ENCODE measurements around the gene MEGF6. TPM values are rescaled to one million over a fixed set of nuclear protein-coding genes. Genes with fewer than 3 reads are reported as not detected.

The MEGF6 gene
- total RNA-seq, 1 experiment from 2014 or later: 8.1 TPM

GRCh38 chr1:3520419-3521378 is 90.6 kb downstream of the MEGF6 start:
- DNase-seq (ENCODE audit: low spot score): no peak
- in situ Hi-C loops (cut with HindIII; ENCODE audit: low sequenced_read_pairs): no loop called here

- no peak for DNase-seq (ENCODE audit: low spot score)
- in situ Hi-C loops (cut with HindIII; ENCODE audit: low sequenced_read_pairs): no loop called here
These were observed 91.9 kb downstream of the MEGF6 start for GRCh38 chr1:3519301-3519885.

- in situ Hi-C loops (cut with HindIII; ENCODE audit: low sequenced_read_pairs): no loop called here
- no peak for DNase-seq (ENCODE audit: low spot score)
These were observed 92.6 kb downstream of the MEGF6 start for GRCh38 chr1:3518756-3519155.

GRCh38 chr1:3518256-3518655 is 93.1 kb downstream of the MEGF6 start:
- in situ Hi-C loops (cut with HindIII; ENCODE audit: low sequenced_read_pairs): no loop called here
- DNase-seq (ENCODE audit: low spot score): no peak

- no peak for DNase-seq (ENCODE audit: low spot score)
- in situ Hi-C loops (cut with HindIII; ENCODE audit: low sequenced_read_pairs): no loop called here
These were observed 94.2 kb downstream of the MEGF6 start for GRCh38 chr1:3516911-3517675.

- DNase-seq (ENCODE audit: low spot score): no peak
- in situ Hi-C loops (cut with HindIII; ENCODE audit: low sequenced_read_pairs): no loop called here
These were observed 94.8 kb downstream of the MEGF6 start for GRCh38 chr1:3516481-3516869.

GRCh38 chr1:3515774-3516480 is 95.4 kb downstream of the MEGF6 start:
- in situ Hi-C loops (cut with HindIII; ENCODE audit: low sequenced_read_pairs): no loop called here
- no peak for DNase-seq (ENCODE audit: low spot score)

GRCh38 chr1:3515272-3515671 is 96.0 kb downstream of the MEGF6 start:
- no peak for DNase-seq (ENCODE audit: low spot score)
- in situ Hi-C loops (cut with HindIII; ENCODE audit: low sequenced_read_pairs): no loop called here

- no peak for DNase-seq (ENCODE audit: low spot score)
- in situ Hi-C loops (cut with HindIII; ENCODE audit: low sequenced_read_pairs): no loop called here
These were observed 96.9 kb downstream of the MEGF6 start for GRCh38 chr1:3514404-3514803.

- in situ Hi-C loops (cut with HindIII; ENCODE audit: low sequenced_read_pairs): no loop called here
- DNase-seq (ENCODE audit: low spot score): no peak
These were observed 99.5 kb downstream of the MEGF6 start for GRCh38 chr1:3511856-3512255.

- no peak for DNase-seq (ENCODE audit: low spot score)
- in situ Hi-C loops (cut with HindIII; ENCODE audit: low sequenced_read_pairs): no loop called here
These were observed 100.0 kb downstream of the MEGF6 start for GRCh38 chr1:3511306-3511705.

- DNase-seq (ENCODE audit: low spot score): no peak
- in situ Hi-C loops (cut with HindIII; ENCODE audit: low sequenced_read_pairs): no loop called here
These were observed 100.4 kb downstream of the MEGF6 start for GRCh38 chr1:3510956-3511250.

GRCh38 chr1:3510136-3510955 is 101.0 kb downstream of the MEGF6 start:
- no peak for DNase-seq (ENCODE audit: low spot score)
- in situ Hi-C loops (cut with HindIII; ENCODE audit: low sequenced_read_pairs): no loop called here

- in situ Hi-C loops (cut with HindIII; ENCODE audit: low sequenced_read_pairs): no loop called here
These were observed 101.6 kb downstream of the MEGF6 start for GRCh38 chr1:3509721-3510120.

GRCh38 chr1:3508757-3509415 is 102.4 kb downstream of the MEGF6 start:
- DNase-seq (ENCODE audit: low spot score): no peak
- in situ Hi-C loops (cut with HindIII; ENCODE audit: low sequenced_read_pairs): no loop called here

More at GRCh38 chr1:3509721-3510120, 101.6 kb downstream of the MEGF6 start:
- no peak for DNase-seq (ENCODE audit: low spot score)

- in situ Hi-C loops (cut with HindIII; ENCODE audit: low sequenced_read_pairs): no loop called here
- DNase-seq (ENCODE audit: low spot score): no peak
These were observed 103.6 kb downstream of the MEGF6 start for GRCh38 chr1:3507636-3508275.

GRCh38 chr1:3506943-3507342 is 104.4 kb downstream of the MEGF6 start:
- in situ Hi-C loops (cut with HindIII; ENCODE audit: low sequenced_read_pairs): no loop called here
- DNase-seq (ENCODE audit: low spot score): no peak

GRCh38 chr1:3506041-3506440 is 105.3 kb downstream of the MEGF6 start:
- no peak for DNase-seq (ENCODE audit: low spot score)
- in situ Hi-C loops (cut with HindIII; ENCODE audit: low sequenced_read_pairs): no loop called here
